ENCODE results near the gene LASP1NB.

LASP1NB gene

GRCh38 chr17:38892083-38892482 lies 33.3 kb upstream of the LASP1NB start:
- peak overlapping the region; percentile 81 for H3K27ac Mint-ChIP-seq
- ATAC-seq: peak; percentile 35
- no peaks in the 10 kb centered on the region for H3K9me3 Mint-ChIP-seq
- intact Hi-C loops (cut with micrococcal nuclease): loop anchor here (5.0 kb wide), 1 partner anchor 35 kb away; the partner anchor contains the start of gene LASP1NB
- CTCF ChIA-PET: interaction anchor here (0.9 to 1.8 kb wide), 4 partner anchors 21 to 91 kb away, joined by 3 to 5 read pairs (median 4); partner anchors contain the start of gene LASP1
- H3K36me3 Mint-ChIP-seq (ENCODE audit: low read depth): peaks cover 58% of the 10 kb centered on the region
- DNase-seq: peak; percentile 64
- peaks cover 85% of the 10 kb centered on the region for H3K4me1 Mint-ChIP-seq (ENCODE audit: low read depth)
- no peak for TF ChIP-seq CTCF (IDR thresholded peaks at IDR 0.05)
- no peaks in the 10 kb centered on the region for H3K27me3 Mint-ChIP-seq
- POLR2A ChIA-PET: interaction anchor here (0.8 to 4.2 kb wide), 5 partner anchors 18 to 75 kb away, joined by 3 to 25 read pairs (median 4); partner anchors contain the start of genes FBXO47 and LASP1
- peak overlapping the region; percentile 0 for H3K4me3 Mint-ChIP-seq

GRCh38 chr17:38892620-38893019 lies 32.8 kb upstream of the LASP1NB start:
- POLR2A ChIA-PET: interaction anchor here (0.8 to 4.2 kb wide), 5 partner anchors 9 to 41 kb away, joined by 3 to 25 read pairs (median 5); partner anchors contain the start of gene LASP1
- H3K4me1 Mint-ChIP-seq (ENCODE audit: low read depth): peaks cover 85% of the 10 kb centered on the region
- no peak for ATAC-seq
- no peak overlapping the region for H3K4me3 Mint-ChIP-seq
- peak overlapping the region; percentile 82 for H3K27ac Mint-ChIP-seq
- no peaks in the 10 kb centered on the region for H3K9me3 Mint-ChIP-seq
- H3K27me3 Mint-ChIP-seq: no peaks in the 10 kb centered on the region
- DNase-seq: no peak
- TF ChIP-seq CTCF (IDR thresholded peaks at IDR 0.05): no peak
- peaks cover 63% of the 10 kb centered on the region for H3K36me3 Mint-ChIP-seq (ENCODE audit: low read depth)
- intact Hi-C loops (cut with micrococcal nuclease): loop anchor here (5.0 kb wide), 1 partner anchor 35 kb away; the partner anchor contains the start of gene LASP1NB
- CTCF ChIA-PET: interaction anchor here (1.2 to 1.8 kb wide), 2 partner anchors 33 to 91 kb away, joined by 4 read pairs; partner anchors contain the start of gene LASP1NB

- Mint-ChIP-seq H3K4me3 (no peak overlapping the region), H3K27me3 (no peaks in the 10 kb centered on the region), H3K27ac (peak overlapping the region; percentile 82), H3K36me3 (ENCODE audit: low read depth) (peaks cover 65% of the 10 kb centered on the region), H3K4me1 (ENCODE audit: low read depth) (peaks cover 86% of the 10 kb centered on the region), H3K9me3 (no peaks in the 10 kb centered on the region)
- ChIA-PET CTCF (interaction anchor here (0.8 to 1.9 kb wide), 5 partner anchors 8 to 32 kb away, joined by 3 to 9 read pairs (median 4); partner anchors contain the start of gene LASP1NB), POLR2A (interaction anchor here (0.8 to 4.2 kb wide), 6 partner anchors 8 to 45 kb away, joined by 3 to 25 read pairs (median 4); partner anchors contain the start of gene LASP1)
- no peak for TF ChIP-seq CTCF (IDR thresholded peaks at IDR 0.05)
- DNase-seq (peak; percentile 40), ATAC-seq (peak; percentile 9)
- intact Hi-C loops (cut with micrococcal nuclease): loop anchor here (5.0 kb wide), 1 partner anchor 34 kb away; the partner anchor contains the start of gene LASP1NB
These were observed 32.3 kb upstream of the LASP1NB start for GRCh38 chr17:38893113-38893512.

GRCh38 chr17:38893607-38894006 lies 31.8 kb upstream of the LASP1NB start:
- ATAC-seq (peak; percentile 45), DNase-seq (peak; percentile 75)
- Mint-ChIP-seq H3K9me3 (no peaks in the 10 kb centered on the region), H3K36me3 (ENCODE audit: low read depth) (peaks cover 65% of the 10 kb centered on the region), H3K27me3 (no peaks in the 10 kb centered on the region), H3K4me1 (ENCODE audit: low read depth) (peaks cover 88% of the 10 kb centered on the region), H3K4me3 (no peak overlapping the region), H3K27ac (peak overlapping the region; percentile 82)
- no peak for TF ChIP-seq CTCF (IDR thresholded peaks at IDR 0.05)
- intact Hi-C loops (cut with micrococcal nuclease): loop anchor here (5.0 kb wide), 1 partner anchor 34 kb away; the partner anchor contains the start of gene LASP1NB
- POLR2A ChIA-PET: interaction anchor here (0.8 to 4.2 kb wide), 7 partner anchors 8 to 45 kb away, joined by 3 to 25 read pairs (median 4); partner anchors contain the start of gene LASP1
- CTCF ChIA-PET: interaction anchor here (0.8 to 1.9 kb wide), 6 partner anchors 9 to 32 kb away, joined by 3 to 9 read pairs (median 4); partner anchors contain the start of gene LASP1NB

- Mint-ChIP-seq H3K4me1 (ENCODE audit: low read depth) (peaks cover 86% of the 10 kb centered on the region), H3K4me3 (no peak overlapping the region), H3K9me3 (no peaks in the 10 kb centered on the region), H3K27me3 (no peaks in the 10 kb centered on the region), H3K27ac (peak overlapping the region; percentile 82), H3K36me3 (ENCODE audit: low read depth) (peaks cover 64% of the 10 kb centered on the region)
- DNase-seq (no peak), ATAC-seq (no peak)
- no peak for TF ChIP-seq CTCF (IDR thresholded peaks at IDR 0.05)
- POLR2A ChIA-PET: interaction anchor here (1.0 to 4.2 kb wide), 5 partner anchors 9 to 44 kb away, joined by 3 to 25 read pairs (median 5); partner anchors contain the start of gene LASP1
- CTCF ChIA-PET: interaction anchor here (0.8 to 1.9 kb wide), 4 partner anchors 9 to 25 kb away, joined by 3 to 9 read pairs (median 3); no protein-coding TSS in a partner anchor
- intact Hi-C loops (cut with micrococcal nuclease): loop anchor here (5.0 kb wide), 1 partner anchor 33 kb away; the partner anchor contains the start of gene LASP1NB
These were observed 31.1 kb upstream of the LASP1NB start for GRCh38 chr17:38894276-38894675.
